Ishikawa (cell line): ENCODE data around the gene ACE2.

Experiments
- CEBPB ChIP-seq: IDR thresholded peaks from 2 replicates; pipeline ENCODE4 v1.6.1; 2012
- CREB1 ChIP-seq: IDR thresholded peaks from 2 replicates; pipeline ENCODE4 v1.6.1; 2012; ENCODE audit warnings: low read depth
- EGR1 ChIP-seq: IDR thresholded peaks from 2 replicates; pipeline ENCODE4 v1.6.1; 2012
- EP300 ChIP-seq: IDR thresholded peaks from 2 replicates; pipeline ENCODE4 v1.6.1; 2012; ENCODE audit warnings: borderline replicate concordance
- FOXM1 ChIP-seq: IDR thresholded peaks from 2 replicates; pipeline ENCODE4 v1.6.1; 2012; ENCODE audit warnings: low read depth, borderline replicate concordance
- NFIC ChIP-seq: IDR thresholded peaks from 2 replicates; pipeline ENCODE4 v1.6.1; 2012
- RAD21 ChIP-seq: IDR thresholded peaks from 2 replicates; pipeline ENCODE4 v1.6.1; 2012; ENCODE audit warnings: low read depth
- REST ChIP-seq: IDR thresholded peaks from 2 replicates; pipeline ENCODE4 v1.6.1; 2012; ENCODE audit warnings: low read depth, mild to moderate bottlenecking
- TAF1 ChIP-seq: IDR thresholded peaks from 2 replicates; pipeline ENCODE4 v1.6.1; 2012; ENCODE audit warnings: low read depth, mild to moderate bottlenecking
- TCF12 ChIP-seq: IDR thresholded peaks from 2 replicates; pipeline ENCODE4 v1.6.1; 2012; ENCODE audit warnings: low read depth
- TEAD4 ChIP-seq: IDR thresholded peaks from 2 replicates; pipeline ENCODE4 v1.6.1; 2012
- YY1 ChIP-seq: IDR thresholded peaks from 2 replicates; pipeline ENCODE4 v1.6.1; 2012; ENCODE audit warnings: low read depth
- ZBTB7A ChIP-seq: IDR thresholded peaks from 2 replicates; pipeline ENCODE4 v1.6.1; 2012; ENCODE audit warnings: low read depth
- TF ChIP-seq, protein P1 (sequence below): IDR thresholded peaks from 2 replicates; pipeline ENCODE4 v1.6.1; 2012
- TF ChIP-seq, protein P2 (sequence below): IDR thresholded peaks from 2 replicates; pipeline ENCODE4 v1.6.1; 2012

The ACE2 gene

DNA sequence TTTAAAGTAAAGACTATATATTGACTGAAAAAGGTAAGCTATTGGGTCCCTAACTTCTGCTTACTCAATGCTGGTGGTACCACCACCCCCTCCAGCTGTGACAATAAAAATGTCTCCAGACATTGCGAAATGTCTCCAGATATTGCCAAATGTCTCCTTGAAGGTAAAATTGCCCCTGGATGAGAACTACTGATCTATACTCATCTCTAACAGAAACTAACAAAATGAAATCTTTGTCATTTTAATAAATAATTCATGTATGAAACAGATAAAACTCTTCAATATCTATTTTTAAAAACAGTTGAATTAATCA, 43.8 kb upstream of the ACE2 start:
- TF ChIP-seq FOXM1 (no peak), EP300 (no peak), ZBTB7A (no peak), TEAD4 (no peak), REST (no peak)
- TF ChIP-seq, protein P1, sequence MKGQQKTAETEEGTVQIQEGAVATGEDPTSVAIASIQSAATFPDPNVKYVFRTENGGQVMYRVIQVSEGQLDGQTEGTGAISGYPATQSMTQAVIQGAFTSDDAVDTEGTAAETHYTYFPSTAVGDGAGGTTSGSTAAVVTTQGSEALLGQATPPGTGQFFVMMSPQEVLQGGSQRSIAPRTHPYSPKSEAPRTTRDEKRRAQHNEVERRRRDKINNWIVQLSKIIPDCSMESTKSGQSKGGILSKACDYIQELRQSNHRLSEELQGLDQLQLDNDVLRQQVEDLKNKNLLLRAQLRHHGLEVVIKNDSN = no peak
- TF ChIP-seq, protein P2, sequence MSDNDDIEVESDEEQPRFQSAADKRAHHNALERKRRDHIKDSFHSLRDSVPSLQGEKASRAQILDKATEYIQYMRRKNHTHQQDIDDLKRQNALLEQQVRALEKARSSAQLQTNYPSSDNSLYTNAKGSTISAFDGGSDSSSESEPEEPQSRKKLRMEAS = no peak

GRCh38 chrX:15643786-15644559, 43.2 kb upstream of the ACE2 start:
- TF ChIP-seq CEBPB (no peak), EGR1 (no peak), ZBTB7A (no peak), FOXM1 (no peak), RAD21 (no peak), NFIC (no peak), EP300 (no peak)
- TF ChIP-seq, protein P2 = no peak

DNA sequence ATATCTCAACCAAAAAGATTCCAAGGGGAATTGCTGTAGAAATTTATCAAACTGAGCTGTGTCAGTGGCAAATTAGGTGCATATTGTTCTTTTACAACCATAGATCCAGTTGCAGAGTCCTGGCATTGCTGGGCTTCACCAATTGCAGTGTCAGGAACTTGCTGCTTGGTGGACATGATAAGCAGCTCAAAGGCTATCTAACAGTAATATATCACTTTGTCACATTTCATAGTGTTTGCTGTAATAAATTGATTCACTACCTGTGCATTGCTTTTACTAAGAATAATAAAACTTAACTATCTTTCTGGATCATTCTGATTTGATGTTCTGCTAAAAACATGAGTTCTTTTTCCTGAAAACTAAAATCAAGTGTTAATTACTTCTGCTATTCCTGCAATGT, 30.9 kb upstream of the ACE2 start:
- TF ChIP-seq YY1 = no peak
- no peak for TF ChIP-seq FOXM1
- TF ChIP-seq TEAD4 = no peak
- no peak for TF ChIP-seq REST
- TF ChIP-seq TAF1 = no peak
- no peak for TF ChIP-seq CREB1
- TF ChIP-seq ZBTB7A = no peak
- TF ChIP-seq TCF12 = no peak
- TF ChIP-seq EP300 = no peak

GRCh38 chrX:15623054-15623453, 22.3 kb upstream of the ACE2 start:
- TF ChIP-seq, protein P2 = no peak
- TF ChIP-seq CEBPB (no peak), RAD21 (no peak), TAF1 (no peak), EP300 (no peak)
- TF ChIP-seq, protein P1 = no peak

DNA sequence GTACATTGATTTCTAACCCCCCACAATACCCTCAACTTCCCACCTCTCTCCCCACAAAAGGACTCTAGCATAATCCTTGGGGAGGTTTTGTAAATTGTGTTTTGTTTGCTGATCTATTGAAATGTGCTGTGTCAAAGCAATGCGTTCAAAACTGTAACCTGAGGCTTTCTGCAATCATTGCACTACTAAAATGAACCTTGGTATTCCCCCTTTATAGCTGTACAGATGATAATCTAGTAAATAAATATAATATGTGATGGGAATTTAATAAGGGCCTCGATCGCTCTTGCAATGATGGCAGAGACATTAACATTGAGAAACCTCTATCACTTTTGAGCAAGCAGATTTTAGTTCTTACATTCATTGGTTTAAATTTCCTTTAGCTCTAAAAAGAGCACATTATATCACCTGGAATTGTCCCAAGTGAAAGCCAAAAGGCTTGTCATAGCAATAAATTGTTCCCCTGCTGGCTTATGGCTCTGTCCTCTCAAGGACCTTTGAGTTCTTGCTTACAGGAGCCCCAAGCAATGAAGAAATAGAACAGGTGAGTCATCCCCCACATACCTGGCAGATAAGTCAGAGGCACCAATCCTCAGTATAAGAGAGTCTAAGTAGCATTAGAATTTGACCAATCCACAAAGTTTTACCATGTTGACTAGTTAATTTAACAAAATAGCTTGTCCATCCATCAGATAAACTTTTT, 18.4 kb upstream of the ACE2 start:
- peak; percentile 61 for TF ChIP-seq TEAD4
- TF ChIP-seq, protein P1 = no peak
- peak; percentile 39; the same call in 1 of the 2 replicates for TF ChIP-seq CEBPB

GRCh38 chrX:15617111-15617510, 16.4 kb upstream of the ACE2 start:
- no peak for TF ChIP-seq YY1
- TF ChIP-seq FOXM1 = no peak
- TF ChIP-seq, protein P2 = no peak
- TF ChIP-seq EGR1 = no peak
